Measurements from ENCODE around the gene MACF1. TPM values are rescaled to one million over a fixed set of nuclear protein-coding genes. Genes with fewer than 3 reads are reported as not detected.
"Not testable (repeated sequence)": the region's sequence is repeated elsewhere in the genome, so short reads cannot be mapped to it uniquely, and the experiment has no call there.

MACF1 gene
- total RNA-seq, 1 donor from 2014 or later: 461 TPM

GRCh38 chr1:39418236-39418635 lies 213.7 kb downstream of the MACF1 start:
- no peak for DNase-seq

DNA sequence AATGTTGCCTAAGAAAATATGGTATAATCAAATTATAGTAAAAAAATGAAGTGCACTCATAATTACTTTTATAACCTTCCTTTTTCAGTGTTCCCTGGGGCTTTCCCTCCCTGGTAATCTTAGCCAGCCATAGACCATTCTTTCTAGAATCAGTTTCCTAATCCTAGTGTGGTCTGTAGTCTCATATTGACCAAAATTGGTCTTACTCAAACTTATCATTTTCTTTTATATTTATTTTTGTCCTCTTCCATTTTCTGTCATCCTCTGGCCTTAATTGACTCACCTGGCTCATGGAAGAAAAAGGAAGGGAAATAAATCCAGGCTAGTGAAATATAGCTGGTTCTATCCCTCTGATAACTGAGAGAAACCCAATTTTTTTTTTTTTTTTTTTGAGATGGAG lies 216.0 kb downstream of the MACF1 start:
- DNase-seq: no peak

DNA sequence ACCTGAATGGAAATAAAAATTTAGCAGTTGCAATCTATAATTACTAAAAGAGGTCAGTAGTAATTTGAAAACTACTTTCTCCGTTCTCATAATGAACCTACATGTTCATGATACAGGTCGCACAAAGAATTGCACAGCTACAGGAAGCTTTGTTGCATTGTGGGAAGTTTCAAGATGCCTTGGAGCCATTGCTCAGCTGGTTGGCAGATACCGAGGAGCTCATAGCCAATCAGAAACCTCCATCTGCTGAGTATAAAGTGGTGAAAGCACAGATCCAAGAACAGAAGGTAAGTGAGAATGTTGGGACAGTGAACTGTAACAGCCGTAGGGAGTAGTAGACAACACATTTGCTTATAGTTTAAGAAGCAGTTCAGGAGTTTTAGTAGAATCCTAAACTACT lies 218.1 kb downstream of the MACF1 start:
- DNase-seq: no peak

- DNase-seq: no peak
Measured at GRCh38 chr1:39425151-39425550, 220.7 kb downstream of the MACF1 start.

DNA sequence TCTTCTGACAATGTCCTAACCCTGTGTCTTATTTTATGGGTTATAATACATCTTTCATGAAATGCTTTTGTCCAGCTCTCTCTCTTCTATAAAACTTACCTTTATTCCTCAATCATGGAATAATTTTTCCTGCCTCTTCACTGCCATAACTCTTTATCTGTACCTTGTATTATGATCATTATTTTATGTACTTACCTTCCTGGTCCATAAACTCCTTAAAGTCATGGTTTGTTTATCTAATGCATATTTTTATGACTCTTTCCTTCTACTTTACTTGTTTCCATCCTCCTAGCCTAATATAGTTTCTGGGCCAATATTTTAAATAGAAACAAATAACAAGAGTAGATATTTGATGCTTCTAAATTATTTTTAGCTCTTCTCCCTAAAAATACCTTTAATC lies 221.1 kb downstream of the MACF1 start:
- no peak for DNase-seq

DNA sequence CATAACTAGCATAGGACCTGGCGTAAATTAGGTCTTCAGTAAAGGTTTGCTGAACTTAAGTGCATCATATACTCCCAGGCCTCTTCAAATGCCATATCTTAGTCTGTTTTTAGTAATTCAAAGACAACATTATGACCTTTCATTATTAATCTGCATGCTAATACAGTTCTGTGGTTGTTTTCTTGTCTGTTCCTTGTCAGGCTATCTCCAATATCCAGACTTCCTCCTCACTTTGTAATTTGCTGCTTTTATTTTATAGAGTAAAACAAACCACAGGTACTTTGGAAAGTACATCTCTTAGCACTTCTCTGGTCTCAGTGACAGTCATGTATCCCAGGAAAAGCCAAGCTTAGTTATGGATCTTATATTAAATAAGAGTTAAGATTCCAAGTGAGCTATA lies 221.9 kb downstream of the MACF1 start:
- no peak for DNase-seq

- DNase-seq: peak; percentile 25
Measured at GRCh38 chr1:39427374-39427773, 222.9 kb downstream of the MACF1 start.

DNA sequence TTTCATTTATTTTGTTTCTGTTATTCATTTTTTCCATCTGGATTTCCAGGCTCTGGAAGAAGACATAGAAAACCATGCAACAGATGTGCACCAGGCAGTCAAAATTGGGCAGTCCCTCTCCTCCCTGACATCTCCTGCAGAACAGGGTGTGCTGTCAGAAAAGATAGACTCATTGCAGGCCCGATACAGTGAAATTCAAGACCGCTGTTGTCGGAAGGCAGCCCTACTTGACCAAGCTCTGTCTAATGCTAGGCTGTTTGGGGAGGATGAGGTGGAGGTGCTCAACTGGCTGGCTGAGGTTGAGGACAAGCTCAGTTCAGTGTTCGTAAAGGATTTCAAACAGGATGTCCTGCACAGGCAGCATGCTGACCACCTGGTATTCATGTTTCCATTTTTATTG lies 223.4 kb downstream of the MACF1 start:
- no peak for DNase-seq

DNA sequence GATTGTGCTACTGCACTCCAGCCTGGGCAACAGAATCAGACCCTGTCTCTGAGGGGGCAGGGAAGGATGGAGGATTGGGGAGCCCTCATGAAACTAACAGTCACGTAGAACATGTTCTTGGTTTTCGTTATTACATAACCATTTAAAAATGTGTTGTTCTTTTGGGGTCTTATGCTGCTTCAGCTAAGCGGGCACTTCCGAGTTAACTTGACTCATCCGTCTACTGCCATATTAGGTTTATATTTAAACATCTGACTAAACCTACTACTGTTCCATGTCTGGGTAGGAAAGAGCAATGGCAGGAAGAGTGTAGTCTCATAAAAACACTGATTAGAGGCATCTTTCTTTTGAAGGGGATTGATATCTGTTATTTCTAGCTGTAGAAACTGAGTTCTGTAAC lies 227.4 kb downstream of the MACF1 start:
- no peak for DNase-seq

GRCh38 chr1:39434797-39435395 lies 230.4 kb downstream of the MACF1 start:
- no peak for DNase-seq

- no peak for DNase-seq
Measured at GRCh38 chr1:39435597-39435996, 231.1 kb downstream of the MACF1 start.

GRCh38 chr1:39436842-39437241 lies 232.3 kb downstream of the MACF1 start:
- no peak for DNase-seq

DNA sequence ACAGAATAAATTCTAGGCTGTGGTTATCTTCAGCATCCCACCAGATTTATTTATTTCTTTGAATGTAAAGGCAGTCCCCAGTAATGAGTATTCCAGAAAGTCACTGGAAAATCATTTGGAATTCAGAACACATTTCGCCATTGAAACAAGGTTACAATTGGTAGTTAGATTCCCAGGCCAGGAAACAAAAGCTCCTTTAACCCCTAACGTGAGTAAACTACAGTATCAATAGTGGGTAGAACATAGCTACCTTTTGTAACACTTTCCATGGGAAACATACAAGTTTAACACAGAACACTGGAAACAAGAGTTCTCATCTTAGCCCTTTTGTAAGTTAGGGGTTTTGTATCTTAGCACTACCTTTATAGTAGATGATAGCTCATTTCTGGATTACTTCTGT lies 233.5 kb downstream of the MACF1 start:
- DNase-seq: no peak

DNA sequence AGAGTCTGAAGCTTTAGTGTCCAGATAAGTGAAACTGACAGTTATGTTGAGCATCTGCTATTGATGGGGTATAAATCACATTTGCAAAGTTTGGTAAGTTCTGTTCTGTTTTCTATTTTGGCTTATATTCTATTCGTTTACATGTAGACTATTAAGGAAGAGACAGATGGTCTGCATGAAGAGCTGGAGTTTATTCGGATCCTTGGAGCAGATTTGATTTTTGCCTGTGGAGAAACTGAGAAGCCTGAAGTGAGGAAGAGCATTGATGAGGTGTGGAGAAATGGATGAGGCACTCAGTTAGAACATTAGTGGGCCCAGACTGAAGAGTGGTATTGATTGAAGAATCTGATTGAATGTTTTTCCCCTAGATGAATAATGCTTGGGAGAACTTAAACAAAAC lies 236.4 kb downstream of the MACF1 start:
- DNase-seq: no peak

- DNase-seq: no peak
Measured at GRCh38 chr1:39441797-39442196, 237.3 kb downstream of the MACF1 start.

DNA sequence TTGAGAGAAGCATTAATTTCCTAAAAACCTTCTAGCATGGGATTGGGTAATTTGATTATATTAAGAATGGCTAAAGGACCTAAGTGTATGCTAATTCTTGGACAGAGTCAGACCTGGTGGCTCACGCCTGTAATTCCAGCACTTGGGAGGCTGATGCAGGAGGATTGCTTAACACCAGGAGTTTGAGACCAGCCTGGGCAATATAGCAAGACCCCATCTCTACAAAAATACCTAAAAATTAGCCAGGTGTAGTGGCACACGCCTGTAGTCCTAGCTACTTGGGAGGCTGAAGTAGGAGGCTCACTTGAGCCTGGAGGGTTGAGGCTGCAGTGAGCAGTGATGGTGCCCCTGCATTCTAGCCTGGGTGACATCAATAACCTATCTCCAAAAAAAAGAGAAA lies 241.1 kb downstream of the MACF1 start:
- no peak for DNase-seq

GRCh38 chr1:39446986-39447567 lies 242.6 kb downstream of the MACF1 start:
- DNase-seq: no peak

DNA sequence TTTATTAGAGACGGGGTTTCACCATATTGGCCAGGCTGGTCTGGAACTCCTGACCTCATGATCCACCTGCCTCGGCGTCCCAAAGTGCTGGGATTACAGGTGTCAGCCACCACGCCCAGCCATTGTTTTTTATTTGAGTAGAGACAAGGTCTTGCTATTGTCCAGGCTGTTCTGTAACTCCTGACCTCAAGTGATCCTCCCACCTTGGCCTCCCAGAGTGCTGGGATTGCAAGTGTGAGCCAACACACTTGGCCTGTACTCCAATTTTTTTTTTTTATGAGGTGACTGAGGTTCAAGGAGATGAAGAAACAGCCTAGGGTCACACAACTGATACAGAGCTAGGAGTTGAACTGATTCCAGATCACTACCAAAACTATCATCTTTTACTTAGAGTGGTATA lies 245.5 kb downstream of the MACF1 start:
- DNase-seq: not testable (repeated sequence)

DNA sequence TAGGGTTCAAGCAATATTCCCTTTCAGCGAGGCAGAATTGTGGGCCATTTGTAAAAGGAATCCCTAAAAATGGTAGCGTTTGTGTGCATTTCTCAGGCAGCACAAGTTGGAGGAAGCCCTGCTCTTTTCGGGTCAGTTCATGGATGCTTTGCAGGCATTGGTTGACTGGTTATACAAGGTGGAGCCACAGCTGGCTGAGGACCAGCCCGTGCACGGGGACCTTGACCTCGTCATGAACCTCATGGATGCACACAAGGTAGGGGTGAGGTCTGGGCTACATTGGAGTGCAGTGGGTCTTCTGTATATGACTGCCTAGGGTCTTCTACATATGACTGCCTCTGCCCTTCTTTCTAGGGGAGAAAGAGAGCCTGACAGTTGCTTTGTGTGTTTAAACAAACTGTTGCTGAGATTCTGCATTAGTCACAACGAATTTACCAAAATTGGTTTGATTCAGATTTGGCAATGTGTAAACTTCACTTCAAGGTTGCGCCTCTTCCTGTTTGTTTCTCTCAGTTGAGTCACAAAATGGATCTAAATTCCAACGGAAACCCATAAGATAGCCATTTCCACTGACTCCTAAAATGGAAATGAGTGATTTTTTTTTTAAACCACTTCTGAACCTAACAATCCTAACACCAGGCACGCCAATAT lies 246.6 kb downstream of the MACF1 start:
- no peak for DNase-seq

DNA sequence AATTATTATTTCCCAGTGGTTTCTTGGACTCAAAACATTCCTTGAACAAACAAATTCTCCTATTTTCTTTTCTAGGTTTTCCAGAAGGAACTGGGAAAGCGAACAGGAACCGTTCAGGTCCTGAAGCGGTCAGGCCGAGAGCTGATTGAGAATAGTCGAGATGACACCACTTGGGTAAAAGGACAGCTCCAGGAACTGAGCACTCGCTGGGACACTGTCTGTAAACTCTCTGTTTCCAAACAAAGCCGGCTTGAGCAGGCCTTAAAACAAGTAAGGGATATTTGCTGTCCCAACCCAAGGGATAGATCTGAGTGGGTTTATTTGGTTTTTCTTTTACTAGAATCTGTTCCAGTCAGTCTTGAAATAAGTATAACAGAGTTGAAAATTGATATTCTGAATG lies 247.6 kb downstream of the MACF1 start:
- no peak for DNase-seq

DNA sequence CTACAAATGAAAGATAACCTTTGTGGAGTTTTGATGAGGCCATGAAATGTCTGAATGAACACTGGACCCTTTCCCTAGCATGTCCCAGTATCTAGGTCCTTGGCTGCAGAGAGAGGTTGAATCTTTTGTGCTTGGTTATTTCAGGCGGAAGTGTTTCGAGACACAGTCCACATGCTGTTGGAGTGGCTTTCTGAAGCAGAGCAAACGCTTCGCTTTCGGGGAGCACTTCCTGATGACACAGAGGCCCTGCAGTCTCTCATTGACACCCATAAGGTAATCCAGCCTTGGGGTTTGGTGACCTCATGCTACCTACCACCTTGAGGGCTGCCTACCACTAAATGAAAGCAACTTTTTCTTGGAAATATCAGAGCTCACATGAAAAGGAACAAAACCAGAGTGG lies 248.0 kb downstream of the MACF1 start:
- DNase-seq: no peak

GRCh38 chr1:39453603-39454002 lies 249.1 kb downstream of the MACF1 start:
- no peak for DNase-seq

GRCh38 chr1:39458991-39459390 lies 254.5 kb downstream of the MACF1 start:
- no peak for DNase-seq

DNA sequence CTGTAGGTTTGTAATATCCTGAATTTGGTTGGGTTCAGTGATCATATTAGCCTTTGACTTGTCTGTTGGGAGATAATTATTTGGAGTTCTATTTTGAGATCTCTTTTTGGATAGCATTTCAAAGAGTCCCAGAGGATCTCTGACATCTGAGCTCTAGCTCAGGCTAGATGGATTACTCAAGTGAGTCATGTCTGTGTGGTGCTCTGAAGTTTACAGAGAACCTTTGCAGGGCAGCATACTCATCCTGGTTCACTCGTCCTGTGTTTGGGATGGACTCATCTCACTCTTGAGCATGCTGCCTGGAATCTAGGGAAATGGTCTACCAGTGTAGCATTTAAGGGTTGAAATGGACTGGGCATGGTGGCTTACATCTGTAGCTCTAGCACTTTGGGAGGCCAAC lies 257.6 kb downstream of the MACF1 start:
- DNase-seq: no peak

All from tongue (tissue), 2 donors.